ENCODE data around the gene CRY1.

The CRY1 gene

GRCh38 chr12:106957583-106957982 lies 135.8 kb downstream of the CRY1 start:
- DNase-seq (ENCODE audit: low spot score) = no peak

GRCh38 chr12:106956048-106956578 lies 137.2 kb downstream of the CRY1 start:
- no peak for DNase-seq (ENCODE audit: low spot score)

DNA sequence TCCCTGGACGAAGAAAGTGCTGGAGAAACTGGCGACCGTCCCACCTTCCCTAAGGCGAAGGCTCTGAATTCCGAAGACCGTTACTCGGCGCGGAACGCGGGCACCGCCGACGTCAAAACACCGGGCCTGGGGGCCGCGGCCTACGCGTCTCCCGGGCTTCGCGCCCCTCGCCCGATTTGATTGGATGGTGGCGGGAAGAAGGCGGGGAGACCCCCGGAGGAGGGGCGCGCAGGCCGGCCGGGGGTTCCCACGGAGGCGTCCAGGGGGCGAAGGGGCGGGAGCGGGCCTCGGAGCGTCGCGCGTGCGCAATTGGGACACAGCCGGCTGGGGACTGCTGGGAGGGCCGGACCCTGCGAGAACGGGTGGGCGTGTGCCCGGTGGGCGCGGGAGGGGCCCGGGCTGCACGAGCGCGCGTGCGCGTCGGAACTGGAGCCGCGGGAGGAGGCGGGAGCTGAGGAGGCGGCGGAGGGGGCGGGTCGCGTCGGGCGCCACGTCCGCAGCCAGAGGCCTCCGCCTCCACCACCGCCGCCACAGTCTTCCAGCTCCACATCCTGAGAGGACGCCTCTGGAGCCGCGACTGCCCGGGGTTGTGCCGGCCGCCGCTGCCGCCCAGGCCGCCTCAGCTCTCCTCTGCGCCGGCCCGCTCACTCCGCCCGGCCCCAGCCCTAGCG lies 137.8 kb downstream of the CRY1 start, which contains the start of gene TMEM263:
TMEM263 (plus strand) TSS at position 531 of the 671 bp plus-strand sequence. CDS start 11,210 bp downstream, outside the sequence.
- DNase-seq (ENCODE audit: low spot score) = peak; percentile 57

- no peak for DNase-seq (ENCODE audit: low spot score)
Measured at GRCh38 chr12:106954462-106955376, 138.6 kb downstream of the CRY1 start.

DNA sequence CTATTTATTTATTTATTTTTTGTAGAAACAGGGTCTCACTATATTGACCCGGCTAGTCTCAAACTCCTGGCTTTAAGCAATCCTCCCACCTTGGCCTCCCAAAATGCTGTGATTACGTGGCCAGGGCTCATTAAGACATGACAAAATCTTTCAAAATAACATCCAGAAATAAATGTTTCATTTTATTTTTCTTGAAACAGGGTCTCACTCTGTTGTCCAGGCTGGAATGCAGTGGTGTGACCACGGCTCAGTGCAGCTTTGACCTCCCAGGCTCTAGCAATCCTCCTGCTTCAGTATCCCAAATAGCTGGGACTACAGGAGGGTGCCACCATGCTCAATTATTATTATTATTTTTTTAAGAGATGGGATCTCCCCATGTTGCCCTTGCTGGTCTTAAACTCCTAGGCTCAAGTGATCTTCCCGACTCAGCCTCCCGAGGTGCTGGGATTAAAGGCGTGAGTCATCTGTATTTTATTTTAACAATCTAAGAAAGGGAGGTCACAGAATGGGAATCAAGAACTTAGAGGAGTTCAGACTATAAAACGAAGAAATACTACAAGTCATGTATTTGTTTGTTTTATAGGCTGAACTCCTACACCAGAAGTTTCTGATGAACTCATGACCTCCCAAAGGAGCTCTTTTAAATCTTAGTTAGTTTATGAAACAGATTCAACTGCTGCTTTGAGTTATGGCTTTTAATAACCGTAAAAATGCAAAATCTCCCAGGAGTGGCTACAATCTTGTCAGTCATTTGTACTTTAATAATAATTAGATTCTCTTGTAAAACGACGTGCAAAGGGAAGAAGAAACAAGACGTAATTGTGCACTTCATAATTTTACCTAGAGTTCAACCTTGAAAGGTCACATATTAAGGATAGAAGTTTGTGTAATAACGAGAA lies 139.7 kb downstream of the CRY1 start:
- no peak for DNase-seq (ENCODE audit: low spot score)

DNA sequence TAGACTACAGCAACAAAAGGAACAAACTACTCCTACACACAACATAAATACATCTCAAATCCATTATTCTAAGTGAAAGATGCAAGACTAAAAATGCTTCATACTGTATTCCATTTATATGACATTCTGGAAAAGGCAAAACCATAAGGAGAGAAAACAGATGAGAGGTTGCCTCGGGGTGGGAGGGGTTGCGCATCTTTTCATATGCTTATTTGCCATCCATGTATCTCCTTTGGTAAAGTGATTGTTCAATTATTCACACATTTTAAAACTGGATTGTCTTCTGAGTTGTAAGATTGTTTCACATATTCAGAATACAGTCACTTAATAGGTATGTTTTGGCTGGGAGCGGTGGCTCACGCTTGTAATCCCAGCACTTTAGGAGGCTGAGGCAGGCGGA lies 142.8 kb downstream of the CRY1 start:
- DNase-seq (ENCODE audit: low spot score) = no peak

- no peak for DNase-seq (ENCODE audit: low spot score)
Measured at GRCh38 chr12:106947461-106947860, 145.9 kb downstream of the CRY1 start.

GRCh38 chr12:106945261-106945851 lies 148.0 kb downstream of the CRY1 start:
- no peak for DNase-seq (ENCODE audit: low spot score)

GRCh38 chr12:106942775-106943174 lies 150.6 kb downstream of the CRY1 start:
- no peak for DNase-seq (ENCODE audit: low spot score)

DNA sequence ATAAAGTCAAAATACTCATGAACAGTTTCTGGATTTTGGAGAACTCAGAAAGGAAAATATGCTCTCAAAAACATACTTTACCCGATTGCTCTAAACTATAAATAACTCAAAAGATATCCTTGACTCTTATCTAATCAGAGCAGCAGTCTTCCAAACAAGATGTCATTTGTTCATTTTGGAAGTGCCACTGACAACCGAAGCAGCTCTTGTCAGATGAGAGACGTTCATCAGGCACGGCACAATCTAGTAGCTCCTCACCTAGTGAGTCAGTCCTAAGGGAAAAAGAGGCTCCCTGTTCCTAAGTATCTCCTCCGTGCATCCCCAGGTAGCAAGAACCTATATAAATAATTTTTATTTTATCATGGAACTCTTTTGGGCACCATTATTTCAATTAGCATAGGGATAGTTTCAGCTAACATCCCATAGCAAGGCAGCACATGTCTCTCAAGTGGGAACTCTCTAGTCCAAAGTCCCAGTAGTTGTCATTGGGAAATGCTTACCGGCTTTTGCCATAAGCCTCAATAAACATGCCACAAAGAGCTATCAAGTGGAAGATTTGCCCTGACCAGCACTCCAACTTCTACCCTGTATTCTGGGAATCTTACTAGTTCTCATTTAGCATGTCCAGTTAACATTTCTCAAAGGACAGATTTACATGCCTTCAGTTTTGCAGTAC lies 151.7 kb downstream of the CRY1 start:
- DNase-seq (ENCODE audit: low spot score) = no peak
